ENCODE data around the gene ADAMTS9. TPM values are rescaled to one million over a fixed set of nuclear protein-coding genes. Genes with fewer than 3 reads are reported as not detected.

Gene ADAMTS9
- total RNA-seq, 2 experiments from 2014 or later: not detected

- Mint-ChIP-seq H3K4me3 (no peak overlapping the region), H3K9me3 (no peaks in the 10 kb centered on the region), H3K4me1 (ENCODE audit: low read depth) (no peaks in the 10 kb centered on the region), H3K36me3 (ENCODE audit: low read depth) (no peaks in the 10 kb centered on the region), H3K27me3 (peaks cover under 1% of the 10 kb centered on the region), H3K27ac (no peak overlapping the region)
- no peak overlapping the region for H3K4me3 ChIP-seq (ENCODE audit: low read length)
- POLR2A ChIA-PET: no interaction called here
- ATAC-seq (ENCODE audit: poor library complexity) (no peak), DNase-seq (no peak)
- CTCF ChIA-PET: no interaction called here
- intact Hi-C loops (cut with DNase I, micrococcal nuclease): no loop called here
- no peaks in the 10 kb centered on the region for H3K27me3 ChIP-seq (ENCODE audit: control insufficient read depth in 1 of 2, insufficient read depth in 2 of 2, low read length in 2 of 2)
- no peak for TF ChIP-seq CTCF (IDR thresholded peaks at IDR 0.05)
- no peak overlapping the region for H3K27ac ChIP-seq (ENCODE audit: low read depth in 1 of 2, low read length in 2 of 2)
- no peaks in the 10 kb centered on the region for H3K4me1 ChIP-seq (ENCODE audit: insufficient read depth, low read length)
- no peaks in the 10 kb centered on the region for H3K9me3 ChIP-seq (ENCODE audit: control insufficient read depth in 1 of 2, insufficient read depth in 1 of 2, low read length in 2 of 2)
- H3K36me3 ChIP-seq (ENCODE audit: insufficient read depth, low read length): no peaks in the 10 kb centered on the region
Observed at GRCh38 chr3:64560791-64561190, 127.0 kb downstream of the ADAMTS9 start.

GRCh38 chr3:64559588-64559987 lies 128.2 kb downstream of the ADAMTS9 start:
- CTCF ChIA-PET: no interaction called here
- Mint-ChIP-seq H3K4me3 (no peak overlapping the region), H3K9me3 (no peaks in the 10 kb centered on the region), H3K27ac (no peak overlapping the region), H3K27me3 (peaks cover 7% of the 10 kb centered on the region), H3K4me1 (ENCODE audit: low read depth) (no peaks in the 10 kb centered on the region), H3K36me3 (ENCODE audit: low read depth) (no peaks in the 10 kb centered on the region)
- DNase-seq: no peak
- POLR2A ChIA-PET: no interaction called here
- intact Hi-C loops (cut with DNase I, micrococcal nuclease): no loop called here
- ATAC-seq (ENCODE audit: poor library complexity): no peak
- no peak for TF ChIP-seq CTCF (IDR thresholded peaks at IDR 0.05)
- no peak overlapping the region for H3K4me3 ChIP-seq (ENCODE audit: low read length)
- H3K36me3 ChIP-seq (ENCODE audit: insufficient read depth, low read length): no peaks in the 10 kb centered on the region
- H3K27me3 ChIP-seq (ENCODE audit: control insufficient read depth in 1 of 2, insufficient read depth in 2 of 2, low read length in 2 of 2): no peaks in the 10 kb centered on the region
- H3K27ac ChIP-seq (ENCODE audit: low read depth in 1 of 2, low read length in 2 of 2): no peak overlapping the region
- H3K9me3 ChIP-seq (ENCODE audit: control insufficient read depth in 1 of 2, insufficient read depth in 1 of 2, low read length in 2 of 2): no peaks in the 10 kb centered on the region
- no peaks in the 10 kb centered on the region for H3K4me1 ChIP-seq (ENCODE audit: insufficient read depth, low read length)

GRCh38 chr3:64556046-64556445 lies 131.8 kb downstream of the ADAMTS9 start:
- intact Hi-C loops (cut with DNase I, micrococcal nuclease): no loop called here

More at GRCh38 chr3:64556046-64556445, 131.8 kb downstream of the ADAMTS9 start:
- ChIA-PET POLR2A (no interaction called here), CTCF (no interaction called here)
- no peak overlapping the region for H3K4me3 Mint-ChIP-seq
- no peak for TF ChIP-seq CTCF (IDR thresholded peaks at IDR 0.05)
- peaks cover 7% of the 10 kb centered on the region for H3K27me3 Mint-ChIP-seq
- no peaks in the 10 kb centered on the region for H3K36me3 ChIP-seq (ENCODE audit: insufficient read depth, low read length)
- H3K9me3 ChIP-seq (ENCODE audit: control insufficient read depth in 1 of 2, insufficient read depth in 1 of 2, low read length in 2 of 2): no peaks in the 10 kb centered on the region
- DNase-seq (no peak), ATAC-seq (ENCODE audit: poor library complexity) (no peak)
- H3K27me3 ChIP-seq (ENCODE audit: control insufficient read depth in 1 of 2, insufficient read depth in 2 of 2, low read length in 2 of 2): no peaks in the 10 kb centered on the region
- H3K27ac Mint-ChIP-seq: no peak overlapping the region
- H3K36me3 Mint-ChIP-seq (ENCODE audit: low read depth): no peaks in the 10 kb centered on the region
- no peak overlapping the region for H3K4me3 ChIP-seq (ENCODE audit: low read length)
- no peaks in the 10 kb centered on the region for H3K9me3 Mint-ChIP-seq
- H3K27ac ChIP-seq (ENCODE audit: low read depth in 1 of 2, low read length in 2 of 2): no peak overlapping the region
- no peaks in the 10 kb centered on the region for H3K4me1 ChIP-seq (ENCODE audit: insufficient read depth, low read length)
- no peaks in the 10 kb centered on the region for H3K4me1 Mint-ChIP-seq (ENCODE audit: low read depth)

Measured in CD4-positive, alpha-beta T cell (primary cell).